Keratinocyte (primary cell): ENCODE data around the gene DFFA. TPM values are rescaled to one million over a fixed set of nuclear protein-coding genes. Genes with fewer than 3 reads are reported as not detected.

ENCODE experiments used
- DNase-seq: peaks from one replicate; pipeline ENCODE4 v3.0.0-alpha.2; 2011; ENCODE audit warnings: low read depth, missing footprints, low spot score
- FAIRE-seq: peaks from 2 replicates; lab custom pipeline; 2011; peaks lifted over from hg19 to GRCh38; lab: Jason Lieb, UNC
- H2AFZ ChIP-seq: 2 replicates; pipeline ENCODE4 v1.6.0; 2012; ENCODE audit warnings: low read length, control low read depth, inconsistent platforms; ENCODE audit not compliant: control insufficient read depth
- H3K27ac ChIP-seq: 2 replicates; pipeline ENCODE4 v1.5.1; 2011; ENCODE audit warnings: low read length; ENCODE audit not compliant: control insufficient read depth, insufficient read depth
- H3K27me3 ChIP-seq: 3 replicates; pipeline ENCODE4 v1.6.0; 2011; ENCODE audit warnings: low read length; ENCODE audit not compliant: control insufficient read depth, insufficient read depth; ENCODE audit errors: extremely low read depth
- H3K36me3 ChIP-seq, 2 experiments: 2 replicates in 1 of 2; 3 replicates in 1 of 2; pipeline ENCODE4 v1.5.1; 2011; ENCODE audit warnings: low read length in 2 of 2, mild to moderate bottlenecking in 1 of 2; ENCODE audit not compliant: control insufficient read depth in 2 of 2, insufficient read depth in 2 of 2; ENCODE audit errors: extremely low read depth in 1 of 2
- H3K4me1 ChIP-seq: 3 replicates; pipeline ENCODE4 v1.5.1; 2011; ENCODE audit warnings: low read length; ENCODE audit not compliant: control insufficient read depth, insufficient read depth; ENCODE audit errors: extremely low read depth
- H3K4me2 ChIP-seq: 3 replicates; pipeline ENCODE4 v1.6.0; 2011; ENCODE audit warnings: low read depth, low read length; ENCODE audit not compliant: control insufficient read depth, insufficient read depth; ENCODE audit errors: extremely low read depth
- H3K4me3 ChIP-seq, 3 experiments: fragments of 200-600 bp in 1 of 3; sonication (generic) in 1 of 3; 2 replicates in 2 of 3; 3 replicates in 1 of 3; pipeline ENCODE4 v1.5.1; 2011 to 2016; ENCODE audit warnings: low read length in 3 of 3, mild to moderate bottlenecking in 3 of 3, control low read depth in 2 of 3, inconsistent platforms in 1 of 3, low read depth in 1 of 3, mixed read lengths in 1 of 3, mixed run types in 1 of 3, moderate library complexity in 1 of 3; ENCODE audit not compliant: control insufficient read depth in 2 of 3, insufficient read depth in 2 of 3; ENCODE audit errors: extremely low read depth in 1 of 3
- H3K79me2 ChIP-seq: 2 replicates; pipeline ENCODE4 v1.6.0; 2012; ENCODE audit warnings: low read length; ENCODE audit not compliant: control insufficient read depth, insufficient read depth
- H3K9ac ChIP-seq: 3 replicates; pipeline ENCODE4 v1.6.0; 2011; ENCODE audit warnings: low read length; ENCODE audit not compliant: control insufficient read depth, insufficient read depth; ENCODE audit errors: extremely low read depth
- H3K9me1 ChIP-seq: 3 replicates; pipeline ENCODE4 v1.6.0; 2011; ENCODE audit warnings: low read length; ENCODE audit not compliant: control insufficient read depth, insufficient read depth; ENCODE audit errors: extremely low read depth
- H3K9me3 ChIP-seq: 2 replicates; pipeline ENCODE4 v1.5.1; 2012; ENCODE audit warnings: low read depth, low read length; ENCODE audit not compliant: control insufficient read depth
- H4K20me1 ChIP-seq: 3 replicates; pipeline ENCODE4 v1.6.0; 2011; ENCODE audit warnings: low read length; ENCODE audit not compliant: control insufficient read depth, insufficient read depth; ENCODE audit errors: extremely low read depth
- EZH2 ChIP-seq: IDR thresholded peaks from one replicate; pipeline ENCODE4 v1.6.1; 2012; ENCODE audit warnings: inconsistent platforms, mild to moderate bottlenecking, low read length, moderate library complexity
- dilution Hi-C: fragments of 300-500 bp; cut with MboI; formaldehyde crosslinking; loops from one replicate; pipeline ENCODE4 v1.7.0; 2020; ENCODE audit warnings: low sequenced_read_pairs; ENCODE audit not compliant: extremely low pct_ligation_motif_present
- polyA plus RNA-seq, 5 experiments: library from polyadenylated mRNA; depleted of rRNA in 3 of 5; stranded (reverse) in 3 of 5; stranded (forward) in 1 of 5; unstranded in 1 of 5; fragments of >200 nt; gene quantifications; 1 replicate in 1 of 5; 2 replicates in 3 of 5; 3 replicates in 1 of 5; pipeline versions ENCODE4 v1.2.1 to v1.2.3, GENCODE V29; 2011 to 2012; ENCODE audit warnings: missing spikeins in 2 of 5, low read depth in 1 of 5, low replicate concordance in 1 of 5
- TF ChIP-seq, protein P1 (sequence below), 3 experiments: IDR thresholded peaks in 1 of 3; conservative IDR thresholded peaks in 1 of 3; optimal IDR thresholded peaks in 1 of 3; 2 replicates in 2 of 3; 3 replicates in 1 of 3; pipeline versions ENCODE3 to v1.5.1; 2011; ENCODE audit warnings: low read length in 3 of 3, mild to moderate bottlenecking in 3 of 3, moderate library complexity in 2 of 3, control low read depth in 1 of 3, inconsistent platforms in 1 of 3; ENCODE audit not compliant: insufficient read depth in 2 of 3; ENCODE audit errors: extremely low read depth in 1 of 3

The DFFA gene
- polyA plus RNA-seq, 1 donor (not counting 4 experiments of a cell fraction or from before 2014, with no cell fraction given): 53.1 TPM

DNA sequence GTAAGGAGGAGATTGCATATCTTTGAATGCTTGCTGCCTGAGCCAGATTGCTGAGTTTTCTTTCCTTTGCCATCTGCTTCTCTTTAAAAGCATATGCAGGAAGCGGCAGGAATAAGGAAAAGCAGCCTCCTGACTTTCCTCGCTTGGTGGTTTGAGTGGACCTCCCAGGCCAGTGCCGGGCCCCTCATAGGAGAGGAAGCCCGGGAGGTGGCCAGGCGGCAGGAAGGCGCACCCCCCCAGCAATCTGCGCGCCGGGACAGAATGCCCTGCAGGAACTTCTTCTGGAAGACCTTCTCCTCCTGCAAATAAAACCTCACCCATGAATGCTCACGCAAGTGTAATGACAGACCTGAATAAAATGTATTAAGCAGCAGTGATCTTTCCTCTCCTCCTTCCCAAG is 21.0 kb downstream of the DFFA start:
- Histone ChIP-seq H3K9me3 (no peaks in the 10 kb centered on the region), H3K9me1 (no peaks in the 10 kb centered on the region), H3K36me3 (no peaks in the 10 kb centered on the region), H3K79me2 (no peaks in the 10 kb centered on the region), H3K4me1 (peaks cover 16% of the 10 kb centered on the region), H3K4me2 (peak overlapping the region; percentile 75), H3K9ac (peak overlapping the region; percentile 9), H2AFZ (peak overlapping the region; percentile 6), H4K20me1 (no peaks in the 10 kb centered on the region), H3K27ac (no peak overlapping the region), H3K4me3 (peak overlapping the region in 1 of 3 experiments; percentile 43), H3K27me3 (no peaks in the 10 kb centered on the region)
- FAIRE-seq (no peak), DNase-seq (no peak)
- no peak for TF ChIP-seq EZH2
- TF ChIP-seq, protein P1, sequence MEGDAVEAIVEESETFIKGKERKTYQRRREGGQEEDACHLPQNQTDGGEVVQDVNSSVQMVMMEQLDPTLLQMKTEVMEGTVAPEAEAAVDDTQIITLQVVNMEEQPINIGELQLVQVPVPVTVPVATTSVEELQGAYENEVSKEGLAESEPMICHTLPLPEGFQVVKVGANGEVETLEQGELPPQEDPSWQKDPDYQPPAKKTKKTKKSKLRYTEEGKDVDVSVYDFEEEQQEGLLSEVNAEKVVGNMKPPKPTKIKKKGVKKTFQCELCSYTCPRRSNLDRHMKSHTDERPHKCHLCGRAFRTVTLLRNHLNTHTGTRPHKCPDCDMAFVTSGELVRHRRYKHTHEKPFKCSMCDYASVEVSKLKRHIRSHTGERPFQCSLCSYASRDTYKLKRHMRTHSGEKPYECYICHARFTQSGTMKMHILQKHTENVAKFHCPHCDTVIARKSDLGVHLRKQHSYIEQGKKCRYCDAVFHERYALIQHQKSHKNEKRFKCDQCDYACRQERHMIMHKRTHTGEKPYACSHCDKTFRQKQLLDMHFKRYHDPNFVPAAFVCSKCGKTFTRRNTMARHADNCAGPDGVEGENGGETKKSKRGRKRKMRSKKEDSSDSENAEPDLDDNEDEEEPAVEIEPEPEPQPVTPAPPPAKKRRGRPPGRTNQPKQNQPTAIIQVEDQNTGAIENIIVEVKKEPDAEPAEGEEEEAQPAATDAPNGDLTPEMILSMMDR (optimal IDR thresholded peaks at IDR 0.05 in 1 of 3, IDR thresholded peaks at IDR 0.05 in 1 of 3, conservative IDR thresholded peaks at IDR 0.05 in 1 of 3; ENCODE audit: extremely low read depth in 1 of 3, insufficient read depth in 2 of 3, low read length in 3 of 3): no peak
- dilution Hi-C loops: no loop called here

GRCh38 chr1:10450836-10451235 is 21.5 kb downstream of the DFFA start:
- Histone ChIP-seq H4K20me1 (no peaks in the 10 kb centered on the region), H3K36me3 (no peaks in the 10 kb centered on the region), H3K9me3 (no peaks in the 10 kb centered on the region), H3K9me1 (no peaks in the 10 kb centered on the region), H3K4me3 (no peak overlapping the region), H3K27me3 (no peaks in the 10 kb centered on the region), H3K9ac (no peak overlapping the region), H3K27ac (no peak overlapping the region), H3K4me1 (peaks cover 12% of the 10 kb centered on the region), H2AFZ (no peak overlapping the region), H3K79me2 (no peaks in the 10 kb centered on the region), H3K4me2 (peak overlapping the region; percentile 75)
- TF ChIP-seq EZH2: no peak
- TF ChIP-seq, protein P1 (optimal IDR thresholded peaks at IDR 0.05 in 1 of 3, IDR thresholded peaks at IDR 0.05 in 1 of 3, conservative IDR thresholded peaks at IDR 0.05 in 1 of 3; ENCODE audit: extremely low read depth in 1 of 3, insufficient read depth in 2 of 3, low read length in 3 of 3): no peak
- DNase-seq (no peak), FAIRE-seq (no peak)
- dilution Hi-C loops: no loop called here
